Fibroblast of gingiva (primary cell): Measurements from ENCODE around the gene PTPRD.

Source experiments
- DNase-seq: peaks from one replicate; pipeline ENCODE4 v3.0.0-alpha.2; 2011; ENCODE audit warnings: low read depth

PTPRD gene

DNA sequence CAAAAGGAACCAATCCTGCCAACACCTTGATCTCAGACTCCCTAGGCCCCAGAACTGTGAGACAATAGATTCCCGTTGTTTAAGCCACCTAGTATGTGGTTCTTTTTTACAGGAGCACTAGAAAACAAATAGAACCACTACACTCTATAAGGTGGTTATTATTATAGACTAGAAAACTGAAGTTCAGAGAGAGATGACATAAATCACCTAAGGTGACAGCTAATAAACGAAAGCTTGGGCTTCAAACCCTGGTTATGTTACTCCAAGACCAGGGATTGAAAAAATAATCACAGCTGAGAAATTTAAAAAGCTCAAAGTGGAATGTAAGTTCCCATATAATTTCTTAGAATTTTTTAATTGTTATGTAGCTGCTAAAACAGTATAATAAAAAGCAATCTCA lies 2097.1 kb downstream of the PTPRD start:
- no peak for DNase-seq

DNA sequence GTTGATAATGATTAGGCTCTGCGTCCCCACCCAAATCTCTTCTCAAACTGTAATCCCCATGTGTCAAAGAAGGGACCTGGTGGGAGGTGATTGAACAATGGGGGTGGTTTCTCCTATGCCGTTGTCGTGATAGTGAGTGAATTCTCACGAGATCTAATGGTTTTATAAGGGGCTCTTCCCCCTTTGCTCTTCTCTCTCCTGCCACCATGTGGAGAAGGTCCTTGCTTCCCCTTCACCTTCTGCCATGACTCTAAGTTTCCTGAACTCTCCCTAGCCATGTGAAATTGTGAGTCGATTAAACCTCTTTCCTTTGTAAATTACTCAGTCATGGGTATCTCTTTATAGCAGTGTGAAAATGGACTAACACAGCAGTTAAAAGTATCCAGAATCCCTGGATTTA lies 2098.0 kb downstream of the PTPRD start:
- no peak for DNase-seq

- no peak for DNase-seq
Measured at GRCh38 chr9:8508671-8509290, 2104.0 kb downstream of the PTPRD start.

DNA sequence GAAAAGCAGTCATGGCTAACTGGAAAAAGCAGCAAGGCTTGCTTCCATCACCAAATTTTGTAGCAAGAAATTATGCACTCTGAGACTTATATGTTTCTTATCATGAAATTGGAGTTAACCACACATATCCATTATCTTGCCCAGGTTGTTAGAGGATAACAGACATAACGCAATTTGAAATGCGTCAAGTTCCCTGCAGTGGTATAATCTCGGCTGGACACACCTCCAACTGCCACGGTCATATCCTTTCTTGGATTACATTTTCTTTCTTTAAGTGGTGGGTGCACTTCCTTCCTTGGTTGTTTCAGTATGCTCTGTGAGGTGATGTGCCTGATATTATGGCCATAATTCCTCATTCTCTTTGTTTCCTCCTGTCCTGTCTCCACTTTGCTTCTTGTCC lies 2118.2 kb downstream of the PTPRD start:
- no peak for DNase-seq

DNA sequence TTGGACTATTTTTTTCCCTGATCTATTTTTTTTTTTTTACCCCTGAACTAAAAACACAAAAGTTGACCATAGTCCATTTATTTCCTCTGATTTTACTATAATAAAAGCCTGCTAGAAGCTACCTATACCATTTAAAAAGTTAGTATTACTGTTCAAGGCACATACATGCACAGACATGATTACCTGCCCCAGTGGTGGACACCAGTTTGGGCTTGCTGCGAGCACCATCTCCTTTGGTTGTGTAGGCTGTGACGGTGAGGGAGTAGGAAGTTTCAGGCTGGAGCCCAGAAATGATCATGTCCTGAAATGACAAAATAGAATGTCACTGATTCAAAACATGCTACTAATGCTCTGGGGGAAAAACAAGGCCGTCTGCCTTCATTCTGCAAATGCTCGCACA lies 2120.1 kb downstream of the PTPRD start:
- no peak for DNase-seq

GRCh38 chr9:8492024-8492423 lies 2120.8 kb downstream of the PTPRD start:
- DNase-seq, result no peak

DNA sequence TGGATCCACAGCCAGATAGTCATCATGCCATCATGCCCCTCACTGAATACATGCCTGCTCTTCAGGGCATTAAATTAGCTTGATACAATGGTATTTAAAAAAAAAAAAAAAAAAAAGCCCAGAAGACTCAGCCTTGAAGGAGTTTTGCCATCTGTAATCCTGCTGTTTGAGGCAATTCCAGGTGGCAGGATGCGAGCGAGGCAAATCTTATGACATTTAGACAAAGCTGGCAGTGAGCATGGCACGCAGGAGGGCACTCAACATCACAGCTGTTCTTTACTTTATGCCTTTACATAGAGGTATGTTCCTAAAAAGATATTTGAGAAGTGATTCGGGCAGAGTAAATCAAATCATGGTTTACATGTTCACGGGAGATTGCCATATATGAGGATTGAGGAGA lies 2121.2 kb downstream of the PTPRD start:
- DNase-seq, result no peak

- no peak for DNase-seq
Measured at GRCh38 chr9:8489835-8490234, 2123.0 kb downstream of the PTPRD start.

DNA sequence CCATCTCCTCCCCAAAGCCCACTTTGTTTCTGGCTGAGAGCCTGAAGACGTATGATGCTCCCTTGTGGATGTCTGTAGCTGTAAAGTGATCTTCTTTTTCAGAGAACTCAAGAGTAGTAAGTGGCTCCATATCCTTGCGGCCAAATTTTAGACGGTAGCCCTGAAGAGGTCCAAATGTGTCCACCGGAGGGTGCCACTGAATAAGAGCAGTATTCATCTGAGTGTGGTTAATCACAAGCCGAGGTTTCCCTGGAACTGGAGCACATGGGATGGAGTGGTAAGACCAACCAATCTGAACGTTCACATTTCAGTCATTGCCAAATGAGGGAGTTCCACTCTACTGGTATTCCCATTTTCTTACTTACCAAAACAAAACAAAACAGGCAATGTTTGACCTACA lies 2126.7 kb downstream of the PTPRD start:
- DNase-seq, result peak; percentile 6

- no peak for DNase-seq
Measured at GRCh38 chr9:8484597-8485191, 2128.1 kb downstream of the PTPRD start.

GRCh38 chr9:8477450-8477849 lies 2135.4 kb downstream of the PTPRD start:
- DNase-seq, result no peak

DNA sequence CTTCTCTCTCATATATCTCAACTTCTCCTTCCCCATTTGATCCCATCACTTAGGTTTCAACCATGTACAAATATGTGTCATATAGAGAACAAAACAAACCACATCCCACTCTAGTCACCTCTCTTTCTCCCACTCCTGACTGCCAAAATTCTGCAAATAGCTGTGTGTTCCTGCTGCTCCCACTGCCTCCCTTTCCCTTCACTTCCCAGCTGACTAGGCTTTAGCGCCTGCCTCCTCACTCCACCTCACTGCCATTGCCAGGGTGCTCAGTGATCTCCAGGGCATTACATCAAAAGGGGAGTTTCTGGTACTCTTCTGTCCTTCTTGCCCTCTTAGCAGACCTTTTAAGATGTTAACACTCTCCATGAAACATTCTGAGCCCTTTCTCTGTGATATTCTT lies 2137.9 kb downstream of the PTPRD start:
- DNase-seq, result no peak

GRCh38 chr9:8473244-8474020 lies 2139.4 kb downstream of the PTPRD start:
- no peak for DNase-seq

- DNase-seq, result no peak
Measured at GRCh38 chr9:8468045-8468637, 2144.7 kb downstream of the PTPRD start.

- DNase-seq, result no peak
Measured at GRCh38 chr9:8457816-8458215, 2155.0 kb downstream of the PTPRD start.

DNA sequence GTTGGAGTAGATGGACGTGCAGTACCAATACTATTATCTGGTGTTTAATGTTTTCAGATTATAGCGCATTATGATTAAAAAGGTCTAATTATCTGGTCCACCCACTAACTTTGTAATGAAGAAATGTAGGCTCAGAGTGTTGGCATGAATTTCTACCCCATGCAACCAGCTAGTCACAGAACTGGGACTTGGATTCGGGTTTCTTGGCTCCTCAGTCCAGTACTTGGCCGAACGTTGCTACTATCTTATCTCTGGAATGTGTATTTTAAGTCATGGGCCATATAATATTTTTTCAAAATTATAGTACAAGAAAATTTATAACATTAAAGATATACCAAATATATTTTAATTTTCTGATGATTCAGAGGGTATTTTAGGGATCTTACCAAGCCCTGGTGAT lies 2155.7 kb downstream of the PTPRD start:
- no peak for DNase-seq

- no peak for DNase-seq
Measured at GRCh38 chr9:8456344-8456743, 2156.5 kb downstream of the PTPRD start.

DNA sequence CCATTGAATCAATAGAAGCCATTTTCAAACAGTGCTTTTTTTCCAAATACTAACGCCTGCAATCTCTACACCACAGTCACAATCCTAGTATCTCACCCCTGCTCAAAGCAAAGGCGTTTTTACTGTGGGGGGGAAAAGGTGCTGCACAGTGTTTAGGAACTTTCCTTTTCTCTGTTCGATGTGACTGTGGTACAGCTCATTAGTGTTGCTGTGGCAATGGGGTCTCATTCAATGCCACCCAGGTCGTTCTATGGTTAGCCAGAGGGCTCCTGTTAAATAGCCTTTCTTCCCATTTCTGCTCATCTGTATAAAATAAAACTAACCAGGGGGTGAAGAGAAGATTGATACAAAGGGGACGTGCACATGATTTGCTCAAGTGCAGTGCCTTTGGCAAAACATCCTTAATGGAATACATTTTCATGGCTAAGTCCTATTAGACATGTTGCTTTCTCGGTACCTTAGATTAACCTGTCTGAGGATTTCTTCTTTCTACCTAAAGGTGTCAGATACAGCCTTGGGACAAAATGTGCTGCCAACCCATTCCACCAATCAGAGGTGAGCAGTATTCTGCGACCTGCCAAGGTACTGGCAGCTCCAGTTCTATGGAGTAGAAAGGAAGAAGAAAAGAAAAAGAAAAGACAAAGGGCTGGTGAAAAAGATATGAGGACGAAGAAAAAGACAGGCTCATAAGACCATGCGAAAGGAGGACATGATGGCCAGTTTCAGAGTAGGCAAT lies 2161.8 kb downstream of the PTPRD start:
- no peak for DNase-seq

GRCh38 chr9:8448226-8448625 lies 2164.6 kb downstream of the PTPRD start:
- no peak for DNase-seq

- DNase-seq, result no peak
Measured at GRCh38 chr9:8447601-8448000, 2165.2 kb downstream of the PTPRD start.

DNA sequence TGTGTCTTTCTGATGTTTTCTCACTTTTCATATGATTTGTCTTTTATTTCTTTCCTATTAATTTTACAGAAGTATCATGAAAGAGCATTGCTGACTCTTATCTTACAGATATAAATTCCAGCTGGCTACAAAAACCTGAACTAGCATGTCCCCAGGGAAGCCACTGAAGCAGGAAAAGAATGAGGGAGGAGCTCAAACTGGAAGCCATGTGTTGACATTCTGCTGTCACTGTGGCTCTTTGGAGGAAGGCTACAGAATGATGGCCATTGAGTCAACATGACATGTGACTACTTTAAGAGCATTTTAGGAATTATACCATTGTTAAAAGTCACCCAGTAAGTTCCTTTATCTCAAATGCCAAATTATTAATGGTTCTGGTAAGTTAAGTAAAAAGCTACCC lies 2174.9 kb downstream of the PTPRD start:
- no peak for DNase-seq

GRCh38 chr9:8437259-8437658 lies 2175.5 kb downstream of the PTPRD start:
- DNase-seq, result no peak
